K562 (cell line): Measurements from ENCODE around the gene PRKCB. TPM values are rescaled to one million over a fixed set of nuclear protein-coding genes. Genes with fewer than 3 reads are reported as not detected.

Experiments
- ATAC-seq: fragments of 200-7000 bp; cut with Tn5 transposase; 3 replicates; pipeline ENCODE4 v1.9.1; 2020; ENCODE audit warnings: moderate library complexity
- BruUV-seq: library from RNA; stranded (reverse); fragments of 400-500 nt; replicated peaks from 2 replicates; lab custom pipeline; 2021; lab: Mats Ljungman, UMichigan
- CTCF ChIA-PET: fragments of 300-600 bp; formaldehyde crosslinking; extraction: SDS; loops from one replicate; lab custom pipeline; 2021; ENCODE audit warnings: low intra/inter-chr PET ratio; lab: Yijun Ruan, JAX
- POLR2A ChIA-PET: fragments of 300-600, 350-650 bp; sonication (Branson Sonifier 250); formaldehyde crosslinking; extraction: SDS; loops from one replicate; lab custom pipeline; 2021; ENCODE audit warnings: antibody characterized with exemption, inconsistent platforms; lab: Yijun Ruan, JAX
- DNase-seq, 4 experiments: peaks; one replicate each; pipeline versions ENCODE4 v3.0.0 to v3.0.0-alpha.2; 2011 to 2018; ENCODE audit warnings: low spot score in 3 of 4, mixed read lengths in 3 of 4; ENCODE audit errors: extremely low read depth in 1 of 4
- FAIRE-seq: peaks from 2 replicates; lab custom pipeline; 2011; peaks lifted over from hg19 to GRCh38; lab: Jason Lieb, UNC
- H2AFZ ChIP-seq: 2 replicates; pipeline ENCODE4 v1.6.0; 2011; ENCODE audit warnings: low read depth, low read length, control low read depth, inconsistent platforms
- H3K27ac ChIP-seq: fragments of 200-600 bp; 3 replicates; pipeline ENCODE4 v1.8.0; 2011; ENCODE audit warnings: low read depth, mild to moderate bottlenecking, control low read depth, inconsistent platforms, low read length, moderate library complexity, mixed read lengths; ENCODE audit errors: extremely low read depth
- H3K27me3 ChIP-seq, 2 experiments: fragments of 300-600 bp in 1 of 2; 2 replicates in 1 of 2; 3 replicates in 1 of 2; pipeline versions ENCODE4 v1.6.0 to v1.8.0; 2011; ENCODE audit warnings: inconsistent platforms in 2 of 2, low read length in 2 of 2, mild to moderate bottlenecking in 1 of 2, mixed read lengths in 1 of 2, moderate library complexity in 1 of 2; ENCODE audit not compliant: control insufficient read depth in 2 of 2, insufficient read depth in 2 of 2
- H3K36me3 ChIP-seq: fragments of 300-600 bp; 3 replicates; pipeline ENCODE4 v1.8.0; 2011; ENCODE audit warnings: mild to moderate bottlenecking, low read length, inconsistent platforms; ENCODE audit not compliant: control insufficient read depth, insufficient read depth
- H3K4me1 ChIP-seq, 2 experiments: fragments of 200-600 bp in 1 of 2; replicated peaks in 1 of 2; 2 replicates in 1 of 2; 3 replicates in 1 of 2; pipeline versions ENCODE4 v1.5.1 to v1.8.0; 2011; ENCODE audit warnings: inconsistent platforms in 2 of 2, low read length in 2 of 2, mild to moderate bottlenecking in 1 of 2, mixed read lengths in 1 of 2, moderate library complexity in 1 of 2; ENCODE audit not compliant: control insufficient read depth in 2 of 2, insufficient read depth in 2 of 2
- H3K4me2 ChIP-seq: 2 replicates; pipeline ENCODE4 v1.6.1; 2011; ENCODE audit warnings: low read length, control low read depth, inconsistent platforms, mixed read lengths; ENCODE audit not compliant: insufficient read depth
- H3K4me3 ChIP-seq: fragments of 200-600 bp; sonication (generic), shearing (Covaris generic); 2 replicates; pipeline ENCODE4 v1.5.1; 2016; ENCODE audit warnings: control low read depth, inconsistent platforms
- H3K79me2 ChIP-seq: fragments of 200-600 bp; 3 replicates; pipeline ENCODE4 v1.8.0; 2011; ENCODE audit warnings: low read length, inconsistent platforms; ENCODE audit not compliant: control insufficient read depth, insufficient read depth
- H3K9ac ChIP-seq, 2 experiments: 2 replicates each; pipeline versions ENCODE4 v1.6.0 to v1.6.1; 2011; ENCODE audit warnings: low read depth in 2 of 2, low read length in 2 of 2, control low read depth in 1 of 2, inconsistent platforms in 1 of 2, mild to moderate bottlenecking in 1 of 2, mixed read lengths in 1 of 2; ENCODE audit not compliant: insufficient read depth in 1 of 2
- H3K9me1 ChIP-seq: one replicate; pipeline ENCODE4 v1.6.0; 2011; ENCODE audit warnings: inconsistent platforms, mild to moderate bottlenecking, low read length, moderate library complexity; ENCODE audit not compliant: control insufficient read depth, insufficient read depth
- H3K9me3 ChIP-seq: replicated peaks from 2 replicates; pipeline ENCODE4 v1.5.1; 2011; ENCODE audit warnings: low read depth, low read length, inconsistent platforms; ENCODE audit not compliant: control insufficient read depth, insufficient read depth
- H4K20me1 ChIP-seq: replicated peaks from 2 replicates; pipeline ENCODE4 v1.6.1; 2011; ENCODE audit warnings: low read length, inconsistent platforms, mixed read lengths; ENCODE audit not compliant: control insufficient read depth, insufficient read depth
- C11orf30 ChIP-seq: fragments of 450-650 bp; IDR thresholded peaks from 2 replicates; pipeline ENCODE4 v1.6.1; 2016; ENCODE audit warnings: low read depth, mild to moderate bottlenecking
- MAFF ChIP-seq: IDR thresholded peaks from 2 replicates; pipeline ENCODE4 v1.6.1; 2012; ENCODE audit warnings: low read length, improper control_type of control experiment
- MAFG ChIP-seq: fragments of 450-650 bp; conservative IDR thresholded peaks from 2 replicates; pipeline ENCODE4 v1.6.1; 2016; ENCODE audit warnings: missing genetic modification characterization, missing compliant biosample characterization
- MAFK ChIP-seq: IDR thresholded peaks from 2 replicates; pipeline ENCODE4 v1.6.1; 2011; ENCODE audit warnings: low read length, improper control_type of control experiment
- MTA1 ChIP-seq: fragments of 450-650 bp; IDR thresholded peaks from 2 replicates; pipeline ENCODE4 v1.6.1; 2017; ENCODE audit warnings: borderline replicate concordance
- TAF1 ChIP-seq: IDR thresholded peaks from 2 replicates; pipeline ENCODE4 v1.6.1; 2011; ENCODE audit warnings: mild to moderate bottlenecking, low read length, moderate library complexity; ENCODE audit not compliant: insufficient read depth, control insufficient read depth, severe bottlenecking; ENCODE audit errors: extremely low read depth
- ZNF316 ChIP-seq: fragments of 450-650 bp; IDR thresholded peaks from 2 replicates; pipeline ENCODE4 v1.6.1; 2016
- WGBS: fragments of 100-300 bp; shearing (Covaris generic); methylation state at CpG from one replicate; pipeline ENCODE4 v1.1.6; 2016; ENCODE audit warnings: low coverage, mixed read lengths; ENCODE audit not compliant: insufficient coverage; ENCODE audit errors: missing lambda C conversion rate; 5-methylcytosine and 5-hydroxymethylcytosine counted together
- in situ Hi-C: fragments of 300-500 bp; cut with MboI; formaldehyde crosslinking; loops from 4 replicates; pipeline ENCODE4 v1.15.0; 2018; ENCODE audit warnings: inconsistent platforms, mixed read lengths
- intact Hi-C: fragments of 100-400 bp; cut with micrococcal nuclease; formaldehyde crosslinking; loops from 2 replicates; pipeline ENCODE4 v1.14.2; 2022
- polyA plus RNA-seq, 8 experiments: library from polyadenylated mRNA; depleted of rRNA in 4 of 8; stranded (reverse) in 5 of 8; unstranded in 3 of 8; fragments of >200 nt; fragmentation: Nextera tagmentation in 2 of 8; fragmentation: Illumina TruSeq in 1 of 8; extraction: Ambion mirVana in 2 of 8; extraction: Trizol in 1 of 8; gene quantifications; 2 replicates each; pipeline versions ENCODE4 v1.2.1 to v1.2.3, GENCODE V29; 2011 to 2014; ENCODE audit warnings: inconsistent platforms in 1 of 8, missing spikeins in 1 of 8
- total RNA-seq, 7 experiments: library from RNA; depleted of rRNA in 6 of 7; stranded (reverse); fragments of >200 nt in 6 of 7; fragmentation: Illumina TruSeq in 2 of 7; extraction: Trizol in 2 of 7; gene quantifications; 2 replicates each; pipeline versions ENCODE4 v1.2.1 to v1.2.3, GENCODE V29; 2011 to 2021; ENCODE audit warnings: low replicate concordance in 1 of 7

The PRKCB gene
- total and polyA plus RNA-seq, 9 of the 15 experiments (the other 6 are each of a cell fraction or from before 2014, with no cell fraction given): 49.9 to 276 (median 148) TPM

DNA sequence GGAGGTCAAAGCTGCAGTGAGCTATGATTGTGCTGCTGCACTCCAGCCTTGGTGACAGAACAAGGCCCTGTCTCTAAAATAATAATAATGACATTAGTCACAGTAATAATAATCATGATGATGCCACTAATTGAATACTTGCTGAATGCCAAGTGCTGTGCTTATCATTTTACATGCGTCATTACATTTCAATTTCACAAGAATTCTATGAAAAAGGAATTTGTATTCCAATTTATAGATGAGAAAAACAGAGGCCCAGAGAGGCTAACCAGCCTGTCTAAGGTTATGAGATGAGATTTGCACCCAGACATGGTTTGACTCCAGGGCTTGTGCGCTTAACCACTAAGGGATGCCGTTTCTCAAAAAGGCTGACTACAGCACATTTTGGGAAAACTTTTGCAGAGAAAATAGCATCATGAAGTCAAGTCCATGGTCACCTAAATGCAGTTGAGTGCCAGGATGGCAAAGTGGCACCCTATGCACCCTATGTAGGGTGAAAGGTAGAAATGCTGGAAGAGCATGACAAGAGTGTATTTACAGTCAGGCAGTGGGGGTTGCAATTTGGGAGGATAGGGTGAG lies 276.0 kb downstream of the PRKCB start:
- ChIA-PET CTCF (no interaction called here), POLR2A (interaction anchor here (1.0 to 2.1 kb wide), 3 partner anchors 10 to 18 kb away, joined by 3 to 5 read pairs (median 3); no protein-coding TSS in a partner anchor)
- peak; percentile 43 for TF ChIP-seq MAFG (tag)
- TF ChIP-seq ZNF316: peak; percentile 72
- no peak for TF ChIP-seq MTA1
- TF ChIP-seq MAFF: peak; percentile 58
- peak; percentile 65 for TF ChIP-seq C11orf30
- TF ChIP-seq MAFK: peak; percentile 55; the same call in 1 of the 2 replicates
- TF ChIP-seq TAF1: no peak
- no peaks in the 10 kb centered on the region for H3K27me3 ChIP-seq
- no peak overlapping the region for H3K27ac ChIP-seq
- FAIRE-seq (no peak), ATAC-seq (no peak), DNase-seq (no peak)
- H3K4me3 ChIP-seq: no peak overlapping the region
- H3K9me3 ChIP-seq: no peaks in the 10 kb centered on the region
- H3K4me2 ChIP-seq: no peak overlapping the region
- no TSS peak for BruUV-seq
- in situ Hi-C loops (no loop called here), intact Hi-C loops (no loop called here)
- H3K9me1 ChIP-seq: no peaks in the 10 kb centered on the region
- peaks cover 27% of the 10 kb centered on the region; the same call in 1 of the 3 replicates for H3K36me3 ChIP-seq
- no peak overlapping the region for H2AFZ ChIP-seq
- WGBS: 98% methylated on average over 3 of the region's 3 CpGs
- peaks cover 3 to 10% of the 10 kb centered on the region in 2 experiments; a peak in 4 of 5 replicates for H3K4me1 ChIP-seq
- H3K79me2 ChIP-seq: 0 out of 3 replicates have a peak, but pooled peaks cover 5% of the 10 kb centered on the region
- no peak overlapping the region for H3K9ac ChIP-seq
- no peaks in the 10 kb centered on the region for H4K20me1 ChIP-seq
